ENCODE measurements around the gene MVB12B. TPM values are rescaled to one million over a fixed set of nuclear protein-coding genes. Genes with fewer than 3 reads are reported as not detected.

MVB12B gene
- total RNA-seq, 1 donor from 2014 or later = 16.5 TPM

GRCh38 chr9:126452106-126452505 is 125.5 kb downstream of the MVB12B start:
- Histone ChIP-seq H3K27ac (no peak overlapping the region), H3K9me3 (no peaks in the 10 kb centered on the region), H3K4me1 (no peaks in the 10 kb centered on the region), H3K4me3 (no peak overlapping the region), H3K36me3 (no peaks in the 10 kb centered on the region), H3K27me3 (no peaks in the 10 kb centered on the region)
- no peak for TF ChIP-seq CTCF (IDR thresholded peaks at IDR 0.05)
- TF ChIP-seq POLR2AphosphoS5 (IDR thresholded peaks at IDR 0.05; ENCODE audit: insufficient read depth in 1 of 2, low read depth in 1 of 2) = no peak
- no peak for TF ChIP-seq POLR2A (IDR thresholded peaks at IDR 0.05)
- DNase-seq (ENCODE audit: extremely low spot score in 2 of 2) = no peak
- intact Hi-C loops (cut with DNase I) = no loop called here

- TF ChIP-seq POLR2A (IDR thresholded peaks at IDR 0.05) = no peak
- no peak for TF ChIP-seq CTCF (IDR thresholded peaks at IDR 0.05)
- no peak for TF ChIP-seq POLR2AphosphoS5 (IDR thresholded peaks at IDR 0.05; ENCODE audit: insufficient read depth in 1 of 2, low read depth in 1 of 2)
- Histone ChIP-seq H3K4me1 (no peaks in the 10 kb centered on the region), H3K36me3 (no peaks in the 10 kb centered on the region), H3K27me3 (no peaks in the 10 kb centered on the region), H3K4me3 (no peak overlapping the region), H3K9me3 (no peaks in the 10 kb centered on the region), H3K27ac (no peak overlapping the region)
- no peak for DNase-seq (ENCODE audit: extremely low spot score in 2 of 2)
- intact Hi-C loops (cut with DNase I) = no loop called here
Measured at GRCh38 chr9:126453156-126453963, 126.7 kb downstream of the MVB12B start.

GRCh38 chr9:126454215-126454614 is 127.6 kb downstream of the MVB12B start:
- TF ChIP-seq CTCF (IDR thresholded peaks at IDR 0.05) (no peak), POLR2AphosphoS5 (IDR thresholded peaks at IDR 0.05; ENCODE audit: insufficient read depth in 1 of 2, low read depth in 1 of 2) (no peak), POLR2A (IDR thresholded peaks at IDR 0.05) (no peak)
- H3K36me3 ChIP-seq = no peaks in the 10 kb centered on the region
- intact Hi-C loops (cut with DNase I) = no loop called here

GRCh38 chr9:126454795-126455194 is 128.2 kb downstream of the MVB12B start:
- Histone ChIP-seq H3K36me3 (no peaks in the 10 kb centered on the region), H3K27me3 (no peaks in the 10 kb centered on the region), H3K4me1 (no peaks in the 10 kb centered on the region), H3K27ac (no peak overlapping the region), H3K4me3 (no peak overlapping the region), H3K9me3 (no peaks in the 10 kb centered on the region)
- no peak for DNase-seq (ENCODE audit: extremely low spot score in 2 of 2)
- TF ChIP-seq POLR2AphosphoS5 (IDR thresholded peaks at IDR 0.05; ENCODE audit: insufficient read depth in 1 of 2, low read depth in 1 of 2) = no peak
- no peak for TF ChIP-seq CTCF (IDR thresholded peaks at IDR 0.05)
- no peak for TF ChIP-seq POLR2A (IDR thresholded peaks at IDR 0.05)
- intact Hi-C loops (cut with DNase I) = no loop called here

More at GRCh38 chr9:126454215-126454614, 127.6 kb downstream of the MVB12B start:
- Histone ChIP-seq H3K4me3 (no peak overlapping the region), H3K9me3 (no peaks in the 10 kb centered on the region), H3K4me1 (no peaks in the 10 kb centered on the region), H3K27me3 (no peaks in the 10 kb centered on the region), H3K27ac (no peak overlapping the region)
- no peak for DNase-seq (ENCODE audit: extremely low spot score in 2 of 2)

All from vagina (tissue), 2 donors.